MCF 10A (cell line): Measurements from ENCODE around the gene SPDYC. TPM values are rescaled to one million over a fixed set of nuclear protein-coding genes. Genes with fewer than 3 reads are reported as not detected.

Experiments
- BruUV-seq: library from RNA; stranded (reverse); fragments of 400-500 nt; replicated peaks from 2 replicates; lab custom pipeline; 2021; lab: Mats Ljungman, UMichigan
- CTCF ChIA-PET: fragments of 300-600 bp; sonication (Branson Sonifier 250); formaldehyde crosslinking; extraction: SDS; loops from one replicate; lab custom pipeline; 2021; ENCODE audit warnings: antibody characterized with exemption, inconsistent platforms; lab: Yijun Ruan, JAX
- POLR2A ChIA-PET: fragments of 300-600, 350-650 bp; sonication (Branson Sonifier 250); formaldehyde crosslinking; extraction: SDS; loops from one replicate; lab custom pipeline; 2020; ENCODE audit warnings: antibody characterized with exemption, inconsistent platforms; lab: Yijun Ruan, JAX
- DNase-seq: peaks from one replicate; pipeline ENCODE4 v3.0.0-alpha.2; 2018; ENCODE audit not compliant: unreplicated experiment
- H3K27ac Mint-ChIP-seq: one replicate; pipeline ENCODE4 v1.8.0; 2022; ENCODE audit warnings: mild to moderate bottlenecking, low read depth, mixed read lengths; ENCODE audit not compliant: unreplicated experiment
- H3K27me3 Mint-ChIP-seq: one replicate; pipeline ENCODE4 v1.8.0; 2022; ENCODE audit warnings: mixed read lengths; ENCODE audit not compliant: insufficient read depth, unreplicated experiment
- H3K36me3 Mint-ChIP-seq: one replicate; pipeline ENCODE4 v1.8.0; 2022; ENCODE audit warnings: mild to moderate bottlenecking, moderate library complexity, mixed read lengths; ENCODE audit not compliant: insufficient read depth, unreplicated experiment
- H3K4me1 Mint-ChIP-seq: one replicate; pipeline ENCODE4 v1.8.0; 2022; ENCODE audit warnings: mixed read lengths; ENCODE audit not compliant: insufficient read depth, unreplicated experiment
- H3K4me3 Mint-ChIP-seq: one replicate; pipeline ENCODE4 v1.8.0; 2022; ENCODE audit warnings: mild to moderate bottlenecking, moderate library complexity, mixed read lengths; ENCODE audit not compliant: unreplicated experiment
- H3K9me3 Mint-ChIP-seq: one replicate; pipeline ENCODE4 v1.8.0; 2022; ENCODE audit warnings: mixed read lengths; ENCODE audit not compliant: unreplicated experiment
- intact Hi-C: fragments of 100-400 bp; cut with micrococcal nuclease; formaldehyde crosslinking; loops from 2 replicates; pipeline ENCODE4 v1.14.1; 2022
- total RNA-seq: library from RNA; stranded (reverse); gene quantifications from 2 replicates; pipeline ENCODE4 v1.2.3, GENCODE V29; 2022
- TF ChIP-seq, protein P1 (sequence below): fragments of 200-600 bp; IDR thresholded peaks from one replicate; pipeline ENCODE4 v1.8.0; 2022; ENCODE audit warnings: antibody characterized with exemption, mild to moderate bottlenecking; ENCODE audit not compliant: unreplicated experiment

Gene SPDYC
- total RNA-seq, 1 experiment from 2014 or later, result not detected

- H3K27ac Mint-ChIP-seq, result no peak overlapping the region
- ChIA-PET POLR2A (interaction anchor here (0.7 to 1.2 kb wide), 5 partner anchors 24 to 1049 kb away, joined by 3 to 4 read pairs (median 3); no protein-coding TSS in a partner anchor), CTCF (interaction anchor here (0.8 kb wide), 1 partner anchor 127 kb away, joined by 3 read pairs; no protein-coding TSS in a partner anchor)
- no TSS peak for BruUV-seq
- intact Hi-C loops, result no loop called here
- peaks cover 12% of the 10 kb centered on the region for H3K4me1 Mint-ChIP-seq
- H3K27me3 Mint-ChIP-seq, result no peaks in the 10 kb centered on the region
- TF ChIP-seq, protein P1, sequence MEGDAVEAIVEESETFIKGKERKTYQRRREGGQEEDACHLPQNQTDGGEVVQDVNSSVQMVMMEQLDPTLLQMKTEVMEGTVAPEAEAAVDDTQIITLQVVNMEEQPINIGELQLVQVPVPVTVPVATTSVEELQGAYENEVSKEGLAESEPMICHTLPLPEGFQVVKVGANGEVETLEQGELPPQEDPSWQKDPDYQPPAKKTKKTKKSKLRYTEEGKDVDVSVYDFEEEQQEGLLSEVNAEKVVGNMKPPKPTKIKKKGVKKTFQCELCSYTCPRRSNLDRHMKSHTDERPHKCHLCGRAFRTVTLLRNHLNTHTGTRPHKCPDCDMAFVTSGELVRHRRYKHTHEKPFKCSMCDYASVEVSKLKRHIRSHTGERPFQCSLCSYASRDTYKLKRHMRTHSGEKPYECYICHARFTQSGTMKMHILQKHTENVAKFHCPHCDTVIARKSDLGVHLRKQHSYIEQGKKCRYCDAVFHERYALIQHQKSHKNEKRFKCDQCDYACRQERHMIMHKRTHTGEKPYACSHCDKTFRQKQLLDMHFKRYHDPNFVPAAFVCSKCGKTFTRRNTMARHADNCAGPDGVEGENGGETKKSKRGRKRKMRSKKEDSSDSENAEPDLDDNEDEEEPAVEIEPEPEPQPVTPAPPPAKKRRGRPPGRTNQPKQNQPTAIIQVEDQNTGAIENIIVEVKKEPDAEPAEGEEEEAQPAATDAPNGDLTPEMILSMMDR, result no peak
- H3K4me3 Mint-ChIP-seq, result no peak overlapping the region
- H3K36me3 Mint-ChIP-seq, result peaks cover 8% of the 10 kb centered on the region
- no peak for DNase-seq
- peaks cover 8% of the 10 kb centered on the region for H3K9me3 Mint-ChIP-seq
These were observed 45.5 kb downstream of the SPDYC start for GRCh38 chr11:65215441-65216076.

- TF ChIP-seq, protein P1, result no peak
- Mint-ChIP-seq H3K4me3 (no peak overlapping the region), H3K27me3 (no peaks in the 10 kb centered on the region), H3K36me3 (peaks cover 8% of the 10 kb centered on the region), H3K9me3 (peaks cover 8% of the 10 kb centered on the region), H3K27ac (no peak overlapping the region), H3K4me1 (peaks cover 12% of the 10 kb centered on the region)
- DNase-seq, result no peak
- intact Hi-C loops, result no loop called here
- ChIA-PET CTCF (no interaction called here), POLR2A (no interaction called here)
- no TSS peak for BruUV-seq
These were observed 46.8 kb downstream of the SPDYC start for GRCh38 chr11:65216830-65217229.

DNA sequence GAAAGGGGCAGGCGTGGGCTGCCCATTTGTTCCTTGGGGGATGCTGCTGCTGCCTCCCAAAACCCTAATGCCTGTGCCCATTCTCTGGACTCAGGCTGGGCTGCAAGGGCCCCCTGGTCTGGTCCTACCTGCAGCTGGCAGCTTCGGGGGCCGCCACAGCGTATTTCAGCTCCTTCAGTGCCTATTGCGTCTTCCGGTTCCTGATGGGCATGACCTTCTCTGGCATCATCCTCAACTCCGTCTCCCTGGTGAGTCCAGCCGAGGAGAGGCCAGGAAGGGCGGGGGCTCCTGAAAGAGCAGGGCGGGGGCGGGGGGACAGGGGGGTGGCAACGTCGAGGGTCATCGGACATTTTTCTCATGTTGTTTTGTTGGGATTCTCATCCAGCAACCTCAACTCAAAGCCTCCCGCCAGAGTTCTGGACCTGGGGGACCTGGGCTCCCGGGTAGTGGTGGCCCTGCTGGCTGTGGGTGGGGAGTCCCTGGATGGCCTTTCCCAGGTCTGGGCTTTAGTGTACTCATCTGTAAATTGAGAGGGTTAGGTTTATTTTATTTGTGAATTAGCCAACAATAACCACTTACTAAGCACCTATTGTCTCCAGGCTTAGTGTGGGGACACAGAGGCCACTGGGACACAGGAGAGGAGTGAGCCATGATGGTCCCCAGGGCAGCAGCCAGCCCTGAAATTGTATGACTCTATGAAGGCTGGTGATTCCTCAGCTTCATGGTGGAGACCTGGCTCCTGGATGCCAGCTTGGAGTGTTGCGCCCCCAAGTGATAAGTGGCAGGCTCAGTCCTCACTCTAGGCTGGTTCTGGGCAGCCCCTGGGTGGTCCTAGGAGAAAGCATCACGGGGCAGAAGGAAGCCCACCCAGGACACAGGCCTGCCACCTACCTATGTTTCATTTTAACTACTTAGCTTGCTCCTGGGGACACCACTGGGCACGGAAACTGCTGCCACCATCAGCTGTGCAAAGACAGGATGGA, 47.7 kb downstream of the SPDYC start:
- Mint-ChIP-seq H3K27me3 (no peaks in the 10 kb centered on the region), H3K4me3 (no peak overlapping the region), H3K27ac (no peak overlapping the region), H3K36me3 (peaks cover 7% of the 10 kb centered on the region), H3K4me1 (peaks cover 12% of the 10 kb centered on the region), H3K9me3 (peaks cover 8% of the 10 kb centered on the region)
- ChIA-PET CTCF (no interaction called here), POLR2A (no interaction called here)
- BruUV-seq, result no TSS peak
- TF ChIP-seq, protein P1, result no peak
- intact Hi-C loops, result no loop called here
- no peak for DNase-seq

GRCh38 chr11:65218446-65218845, 48.4 kb downstream of the SPDYC start:
- TF ChIP-seq, protein P1, result no peak
- Mint-ChIP-seq H3K4me3 (no peak overlapping the region), H3K9me3 (peaks cover 8% of the 10 kb centered on the region), H3K4me1 (peaks cover 12% of the 10 kb centered on the region), H3K27ac (no peak overlapping the region), H3K36me3 (no peaks in the 10 kb centered on the region), H3K27me3 (no peaks in the 10 kb centered on the region)
- no peak for DNase-seq
- ChIA-PET POLR2A (no interaction called here), CTCF (interaction anchor here (1.2 kb wide), 1 partner anchor 11 kb away, joined by 3 read pairs; no protein-coding TSS in a partner anchor)
- BruUV-seq, result no TSS peak
- intact Hi-C loops, result no loop called here
